ENCODE results near the gene KIAA1549. TPM values are rescaled to one million over a fixed set of nuclear protein-coding genes. Genes with fewer than 3 reads are reported as not detected.
A peak's percentile ranks its signal among the peaks of the same experiment; 100 is the strongest.
"Not testable (repeated sequence)": the region's sequence is repeated elsewhere in the genome, so short reads cannot be mapped to it uniquely, and the experiment has no call there.

KIAA1549 gene
- total RNA-seq, 2 donors from 2014 or later: 18.7 to 19.3 TPM

GRCh38 chr7:138943061-138943460, 38.1 kb downstream of the KIAA1549 start:
- TF ChIP-seq CTCF (conservative IDR thresholded peaks at IDR 0.05): no peak

DNA sequence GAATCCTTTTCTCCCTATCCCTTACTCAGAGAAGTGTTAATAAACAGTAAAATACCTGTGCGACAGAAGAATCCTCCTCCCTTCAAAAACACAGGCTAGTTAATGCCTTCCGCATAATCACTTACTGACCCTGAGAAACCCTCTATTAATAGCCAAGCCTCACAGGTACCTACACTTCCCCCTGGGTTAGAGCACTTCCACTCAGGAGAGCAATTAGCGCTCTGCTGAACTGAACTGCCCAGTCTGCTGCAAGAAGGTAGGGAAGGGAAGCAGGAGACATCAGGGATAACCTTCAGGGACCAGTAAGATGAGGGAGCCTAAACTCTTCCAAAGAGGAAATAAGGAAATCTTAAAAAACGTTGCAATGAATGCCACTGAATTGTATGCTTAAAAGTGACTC, 39.6 kb downstream of the KIAA1549 start:
- no peak overlapping the region for H3K4me3 ChIP-seq (ENCODE audit: low read length)
- DNase-seq: no peak
- no peak overlapping the region for H3K9ac ChIP-seq (ENCODE audit: extremely low read depth, low read length, poor library complexity, severe bottlenecking)
- no peaks in the 10 kb centered on the region for H3K27me3 Mint-ChIP-seq (ENCODE audit: insufficient read depth)
- 67 to 86% methylated on average over 1 to 4 of the region's 4 CpGs for WGBS, 2 experiments (ENCODE audit: insufficient coverage in 1 of 2, insufficient read length in 1 of 2)
- peaks cover 23% of the 10 kb centered on the region for H3K4me1 Mint-ChIP-seq
- H3K27ac ChIP-seq (ENCODE audit: low read depth, low read length): no peak overlapping the region
- H3K4me3 Mint-ChIP-seq: no peak overlapping the region
- H3K36me3 ChIP-seq (ENCODE audit: control insufficient read depth, insufficient read depth, low read length): no peaks in the 10 kb centered on the region
- peaks cover 4% of the 10 kb centered on the region for H3K4me1 ChIP-seq (ENCODE audit: control insufficient read depth, insufficient read depth, low read length)
- no peaks in the 10 kb centered on the region for H3K27me3 ChIP-seq (ENCODE audit: control insufficient read depth, insufficient read depth, low read length, poor library complexity, severe bottlenecking)
- H3K27ac Mint-ChIP-seq: no peak overlapping the region
- H3K9me3 ChIP-seq (ENCODE audit: control insufficient read depth, low read length): no peaks in the 10 kb centered on the region
- H3K36me3 Mint-ChIP-seq (ENCODE audit: low read depth): no peaks in the 10 kb centered on the region
- TF ChIP-seq CTCF (conservative IDR thresholded peaks at IDR 0.05): no peak
- peaks cover 3% of the 10 kb centered on the region for H3K9me3 Mint-ChIP-seq

More at GRCh38 chr7:138943061-138943460, 38.1 kb downstream of the KIAA1549 start:
- no peak for DNase-seq
- H3K9me3 Mint-ChIP-seq: peaks cover 3% of the 10 kb centered on the region
- no peaks in the 10 kb centered on the region for H3K36me3 Mint-ChIP-seq (ENCODE audit: low read depth)
- no peaks in the 10 kb centered on the region for H3K36me3 ChIP-seq (ENCODE audit: control insufficient read depth, insufficient read depth, low read length)
- no peaks in the 10 kb centered on the region for H3K27me3 ChIP-seq (ENCODE audit: control insufficient read depth, insufficient read depth, low read length, poor library complexity, severe bottlenecking)
- H3K9ac ChIP-seq (ENCODE audit: extremely low read depth, low read length, poor library complexity, severe bottlenecking): no peak overlapping the region
- 89 to 90% methylated on average over 7 to 11 of the region's 11 CpGs for WGBS, 2 experiments (ENCODE audit: insufficient coverage in 1 of 2, insufficient read length in 1 of 2)
- H3K4me3 Mint-ChIP-seq: no peak overlapping the region
- H3K27me3 Mint-ChIP-seq (ENCODE audit: insufficient read depth): no peaks in the 10 kb centered on the region
- no peaks in the 10 kb centered on the region for H3K9me3 ChIP-seq (ENCODE audit: control insufficient read depth, low read length)
- H3K4me3 ChIP-seq (ENCODE audit: low read length): no peak overlapping the region
- H3K4me1 Mint-ChIP-seq: peaks cover 27% of the 10 kb centered on the region
- H3K4me1 ChIP-seq (ENCODE audit: control insufficient read depth, insufficient read depth, low read length): peaks cover 4% of the 10 kb centered on the region
- H3K27ac Mint-ChIP-seq: no peak overlapping the region
- H3K27ac ChIP-seq (ENCODE audit: low read depth, low read length): no peak overlapping the region

DNA sequence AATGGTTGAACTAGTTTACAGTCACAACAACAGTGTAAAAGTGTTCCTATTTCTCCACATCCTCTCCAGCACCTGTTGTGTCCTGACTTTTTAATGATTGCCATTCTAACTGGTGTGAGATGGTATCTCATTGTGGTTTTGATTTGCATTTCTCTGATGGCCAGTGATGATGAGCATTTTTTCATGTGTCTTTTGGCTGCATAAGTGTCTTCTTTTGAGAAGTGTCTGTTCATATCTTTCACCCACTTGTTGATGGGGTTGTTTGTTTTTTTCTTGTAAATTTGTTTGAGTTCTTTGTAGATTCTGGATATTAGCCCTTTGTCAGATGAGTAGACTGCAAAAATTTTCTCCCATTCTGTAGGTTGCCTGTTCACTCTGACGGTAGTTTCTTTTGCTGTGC, 40.6 kb downstream of the KIAA1549 start:
- H3K27me3 Mint-ChIP-seq (ENCODE audit: insufficient read depth); H3K9me3 ChIP-seq (ENCODE audit: control insufficient read depth, low read length); H3K4me1 ChIP-seq (ENCODE audit: control insufficient read depth, insufficient read depth, low read length); H3K27me3 ChIP-seq (ENCODE audit: control insufficient read depth, insufficient read depth, low read length, poor library complexity, severe bottlenecking); H3K9ac ChIP-seq (ENCODE audit: extremely low read depth, low read length, poor library complexity, severe bottlenecking); H3K27ac Mint-ChIP-seq; H3K27ac ChIP-seq (ENCODE audit: low read depth, low read length); H3K9me3 Mint-ChIP-seq; DNase-seq; H3K4me3 Mint-ChIP-seq; H3K4me3 ChIP-seq (ENCODE audit: low read length); H3K36me3 ChIP-seq (ENCODE audit: control insufficient read depth, insufficient read depth, low read length); H3K36me3 Mint-ChIP-seq (ENCODE audit: low read depth): not testable (repeated sequence)
- WGBS, 2 experiments (ENCODE audit: insufficient coverage in 1 of 2, insufficient read length in 1 of 2): no CpG with 5 or more reads among the region's 1 CpG
- peaks cover 22% of the 10 kb centered on the region for H3K4me1 Mint-ChIP-seq

DNA sequence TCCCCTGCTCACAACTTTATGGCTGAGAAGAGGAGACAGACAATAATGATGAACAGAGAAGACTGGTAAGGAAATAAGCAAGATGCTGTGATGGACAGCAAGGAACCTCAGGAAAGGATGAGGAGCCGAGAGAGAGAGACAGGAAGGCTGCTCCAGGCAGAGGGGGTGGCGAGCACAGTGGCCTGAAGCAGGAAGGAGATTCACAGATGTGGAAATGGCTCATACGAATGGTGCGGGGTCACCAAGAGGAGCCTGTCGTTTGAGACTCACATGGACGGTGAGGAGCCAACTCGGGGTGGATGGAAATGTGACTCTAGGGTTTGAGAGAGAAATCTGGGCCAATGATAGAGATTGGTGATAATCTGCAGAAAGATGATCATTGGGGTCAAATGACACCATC, 43.7 kb downstream of the KIAA1549 start:
- Histone ChIP-seq H3K4me1 (ENCODE audit: control insufficient read depth, insufficient read depth, low read length) (no peaks in the 10 kb centered on the region), H3K27me3 (ENCODE audit: control insufficient read depth, insufficient read depth, low read length, poor library complexity, severe bottlenecking) (no peaks in the 10 kb centered on the region), H3K9me3 (ENCODE audit: control insufficient read depth, low read length) (no peaks in the 10 kb centered on the region), H3K36me3 (ENCODE audit: control insufficient read depth, insufficient read depth, low read length) (no peaks in the 10 kb centered on the region), H3K27ac (ENCODE audit: low read depth, low read length) (no peak overlapping the region), H3K4me3 (ENCODE audit: low read length) (no peak overlapping the region), H3K9ac (ENCODE audit: extremely low read depth, low read length, poor library complexity, severe bottlenecking) (no peak overlapping the region)
- Mint-ChIP-seq H3K36me3 (ENCODE audit: low read depth) (no peaks in the 10 kb centered on the region), H3K27ac (no peak overlapping the region), H3K9me3 (peaks cover 3% of the 10 kb centered on the region), H3K27me3 (ENCODE audit: insufficient read depth) (no peaks in the 10 kb centered on the region), H3K4me1 (peaks cover 27% of the 10 kb centered on the region), H3K4me3 (no peak overlapping the region)
- peak; percentile 46 for DNase-seq
- no peak for TF ChIP-seq CTCF (conservative IDR thresholded peaks at IDR 0.05)
- 95 to 96% methylated on average over 7 of the region's 7 CpGs for WGBS, 2 experiments (ENCODE audit: insufficient coverage in 1 of 2, insufficient read length in 1 of 2)

Measured in endodermal cell (in vitro differentiated cells).